Hair follicular keratinocyte (primary cell): ENCODE measurements around the gene SRL. TPM values are rescaled to one million over a fixed set of nuclear protein-coding genes. Genes with fewer than 3 reads are reported as not detected.

Source experiments
- total RNA-seq: library from RNA; depleted of rRNA; stranded (reverse); fragments of >200 nt; gene quantifications from 2 replicates; pipeline ENCODE4 v1.2.3, GENCODE V29; 2015

SRL gene
- not detected in 2 replicates for total RNA-seq

GRCh38 chr16:4241928-4242283, at the start of gene SRL:
Gene SRL, minus strand, starts transcription at chr16:4242080. Its CDS starts 13 bp downstream, at chr16:4242067.

Other genes starting within 250 kb of the SRL start
- 7.4 and 10.3 TPM in 2 replicates for gene ADCY9, start 125.6 kb downstream of the SRL start, total RNA-seq
- 8.0 and 14.2 TPM in 2 replicates for gene TFAP4, start 30.9 kb upstream of the SRL start, total RNA-seq
- gene GLIS2, start 74.0 kb upstream of the SRL start, total RNA-seq = 1.0 and 2.1 TPM in 2 replicates
- 67.8 and 97.0 TPM in 2 replicates for gene PAM16, start 109.2 kb upstream of the SRL start, total RNA-seq
- 7.8 and 12.6 TPM in 2 replicates for gene VASN, start 129.8 kb upstream of the SRL start, total RNA-seq
- gene CORO7, start 174.5 kb upstream of the SRL start, total RNA-seq = 12.3 and 20.2 TPM in 2 replicates
- 53.5 and 69.5 TPM in 2 replicates for gene DNAJA3, start 183.8 kb upstream of the SRL start, total RNA-seq
- gene NMRAL1, start 232.5 kb upstream of the SRL start, total RNA-seq = 73.4 and 107 TPM in 2 replicates
- gene HMOX2, start 234.3 kb upstream of the SRL start, total RNA-seq = 107 and 162 TPM in 2 replicates